Dedifferentiated amniotic fluid mesenchymal stem cell (primary cell): ENCODE results near the gene DAB2IP.

Source experiments
- DNase-seq: peaks from one replicate; pipeline ENCODE4 v3.0.0-alpha.2; 2016; ENCODE audit errors: extremely low spot score

DAB2IP gene

DNA sequence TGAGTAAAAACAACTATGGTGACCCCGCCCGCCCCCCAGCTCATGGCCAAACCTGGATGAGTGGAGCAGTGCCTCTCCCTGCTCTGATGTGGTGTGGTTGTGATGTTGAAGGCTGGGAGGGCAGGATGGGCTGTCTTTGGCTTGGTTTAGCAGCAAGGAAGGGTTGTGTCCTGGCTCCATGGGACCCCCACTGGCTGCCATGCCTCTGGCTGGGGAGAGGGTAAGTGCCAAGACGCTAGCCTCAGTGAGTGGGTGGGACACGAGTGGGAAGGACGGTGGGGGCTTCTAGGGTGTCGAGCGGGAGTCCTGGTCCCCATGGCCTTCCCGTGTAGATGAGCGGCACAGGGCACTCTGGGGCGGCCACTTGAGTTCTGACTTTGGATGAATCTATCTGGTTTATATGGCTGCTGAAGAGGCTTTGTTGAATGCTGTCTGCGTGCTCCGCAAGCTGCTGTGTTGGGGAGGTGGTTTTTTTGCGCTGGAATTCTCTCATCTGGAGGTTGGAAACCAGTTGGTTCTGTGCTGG is 50.4 kb downstream of the DAB2IP start:
- no peak for DNase-seq

DNA sequence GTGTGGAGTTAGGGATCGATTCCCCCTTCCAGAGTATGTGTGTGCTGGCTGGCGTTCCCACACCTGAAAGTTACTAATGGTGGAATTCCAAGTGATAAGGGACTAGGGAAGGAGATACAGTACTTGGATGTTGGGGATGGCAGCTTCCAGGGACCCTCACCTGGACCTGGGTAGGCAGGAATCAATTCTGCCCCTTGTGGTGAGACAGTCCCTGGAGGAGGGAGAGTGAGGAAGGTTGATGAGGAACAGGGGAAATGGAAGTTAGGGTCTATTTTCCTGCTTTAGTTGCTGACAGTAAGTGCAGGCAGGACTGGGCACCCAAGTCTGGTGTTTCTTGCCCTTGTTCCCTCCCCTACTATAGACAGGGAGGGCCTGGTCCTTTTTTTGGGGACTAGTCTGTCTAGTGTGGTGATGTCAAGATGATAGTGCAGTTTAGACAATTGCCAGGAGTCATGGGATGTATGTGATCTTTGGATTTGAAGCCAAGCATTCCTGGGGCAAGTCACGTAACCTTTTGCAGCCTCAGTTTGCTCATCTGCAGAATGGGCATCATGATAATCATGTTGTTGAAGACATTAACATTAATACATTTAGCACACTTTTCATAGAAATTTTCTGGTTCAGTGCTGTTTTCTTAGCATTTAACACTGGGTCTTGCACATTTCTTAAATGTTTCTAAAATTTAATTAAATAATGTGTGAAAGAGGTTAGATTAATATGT is 51.7 kb downstream of the DAB2IP start:
- no peak for DNase-seq

DNA sequence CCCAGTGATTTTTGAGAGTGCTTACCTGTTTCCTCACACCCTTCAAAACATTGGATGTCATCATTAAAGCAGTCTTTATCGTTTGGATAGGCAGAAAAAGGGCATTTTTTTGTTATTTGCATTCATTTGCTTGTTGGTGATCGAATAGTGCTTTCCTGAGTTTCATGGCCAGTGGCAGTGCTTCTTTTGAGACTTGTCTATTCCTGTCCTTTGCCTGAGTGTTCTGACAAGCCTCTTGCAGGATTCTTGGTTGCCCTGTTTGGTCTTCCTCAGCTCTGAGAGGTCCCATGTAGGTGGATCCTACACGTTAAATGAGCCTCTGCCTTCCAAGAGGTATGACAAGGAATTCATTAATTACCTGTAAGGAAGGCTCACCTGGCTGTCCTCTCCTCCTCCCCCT is 52.8 kb downstream of the DAB2IP start:
- no peak for DNase-seq

DNA sequence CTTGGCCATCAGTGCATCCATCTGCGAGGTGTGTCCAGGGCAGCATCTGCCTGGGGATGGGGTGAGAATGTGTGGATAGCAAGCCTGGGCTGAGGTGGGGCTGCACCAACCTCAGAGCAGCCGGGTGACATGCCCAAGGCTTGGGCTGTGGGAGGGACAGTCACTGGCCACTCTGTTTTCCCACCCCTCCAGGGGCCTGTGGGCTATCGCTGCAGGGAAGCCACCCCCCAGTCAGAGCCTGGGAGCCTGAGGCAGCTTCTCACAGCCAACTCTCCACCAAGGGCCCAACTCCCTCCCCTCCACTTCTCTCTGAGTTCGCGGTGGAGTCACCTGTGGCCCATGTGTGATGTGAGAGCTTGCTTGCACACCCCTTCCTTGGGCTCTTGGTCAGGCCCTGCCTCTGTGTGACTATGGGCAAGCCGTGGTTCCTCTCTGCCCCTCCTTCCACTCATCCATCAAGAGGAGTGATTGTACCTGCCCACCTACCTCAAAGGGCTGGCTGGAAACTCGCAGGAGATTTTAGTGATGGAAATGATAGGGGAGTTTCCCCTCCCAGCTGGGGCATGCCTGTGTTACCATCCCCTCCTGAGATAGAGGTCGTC is 54.8 kb downstream of the DAB2IP start:
- DNase-seq = no peak

DNA sequence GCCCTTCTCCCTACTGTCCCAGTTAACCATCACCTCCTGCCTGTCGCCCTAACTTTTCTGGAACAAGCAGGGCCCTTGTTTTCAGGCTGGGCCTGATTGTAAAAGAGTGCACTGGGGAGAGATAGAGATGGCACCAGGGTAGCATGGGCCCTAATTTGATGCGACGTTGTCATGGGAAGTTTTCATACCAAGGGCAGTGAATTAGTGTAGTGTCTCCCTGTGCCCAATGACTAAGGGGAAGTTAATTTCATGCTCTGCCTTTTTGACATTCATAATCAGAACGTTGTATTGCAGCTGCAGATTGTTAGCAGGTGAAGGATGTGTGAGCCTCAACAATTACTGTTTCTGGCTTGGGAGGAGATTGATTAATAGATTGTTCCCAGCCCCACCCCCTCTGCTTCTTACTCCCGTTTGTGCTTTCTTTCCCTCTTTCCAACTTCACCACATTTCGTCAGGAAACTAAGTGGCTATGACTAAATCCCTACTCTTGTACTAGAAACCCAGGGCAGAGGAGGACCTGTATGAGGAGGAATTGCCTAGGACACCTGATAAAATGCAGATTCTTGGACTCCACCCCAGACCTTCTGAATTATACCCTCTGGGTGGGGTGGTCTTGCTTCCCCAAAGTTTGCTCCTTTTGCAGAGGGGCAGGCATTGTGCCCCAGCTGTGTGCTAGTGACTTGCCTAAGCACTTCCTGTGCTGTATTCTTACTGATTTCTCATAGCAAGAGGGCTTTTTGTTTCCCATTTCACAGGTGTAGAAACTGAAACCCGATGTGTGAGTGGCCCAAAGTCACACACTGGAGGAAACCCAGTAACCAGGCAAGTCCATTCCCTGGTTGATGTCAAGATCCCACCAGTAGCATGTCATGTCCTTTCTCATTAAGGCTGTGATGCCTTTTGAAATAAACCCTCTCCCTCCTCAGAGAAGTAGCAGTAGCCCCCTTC is 56.3 kb downstream of the DAB2IP start:
- DNase-seq = no peak

DNA sequence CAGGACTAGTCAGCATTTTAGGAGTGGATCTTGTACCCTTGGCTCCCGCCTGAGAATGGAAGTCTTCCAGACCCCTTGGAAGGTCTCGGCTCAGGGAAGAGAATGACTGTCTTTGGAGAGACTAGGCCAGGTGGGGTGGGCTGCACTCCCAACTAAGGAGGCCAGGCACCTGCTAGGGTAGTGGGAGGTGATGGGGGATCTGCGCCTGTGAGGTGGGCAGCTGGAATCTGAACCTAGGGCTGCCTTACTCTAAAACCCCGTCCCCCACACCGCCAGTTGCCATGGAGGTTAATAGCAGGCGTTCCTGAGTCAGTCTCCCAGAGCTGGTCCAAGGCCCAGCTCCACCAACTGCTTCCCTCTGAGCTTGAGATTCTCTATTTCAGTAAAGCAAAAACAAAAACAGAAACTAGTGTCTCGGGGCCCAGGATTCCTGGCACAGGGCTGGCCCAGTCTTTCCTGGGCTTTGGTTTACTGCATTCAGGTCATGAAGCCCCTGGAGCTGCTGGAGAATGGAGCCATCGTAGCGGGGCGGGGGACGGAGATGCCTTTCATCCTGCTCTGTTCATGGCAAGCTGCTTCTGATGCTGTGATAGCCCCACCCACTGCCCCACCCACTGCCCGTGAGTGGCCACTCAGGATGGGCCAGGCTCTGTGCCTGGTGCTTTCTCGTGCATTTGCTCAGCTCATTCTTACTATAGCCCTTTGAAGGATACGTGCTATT is 57.5 kb downstream of the DAB2IP start:
- no peak for DNase-seq

DNA sequence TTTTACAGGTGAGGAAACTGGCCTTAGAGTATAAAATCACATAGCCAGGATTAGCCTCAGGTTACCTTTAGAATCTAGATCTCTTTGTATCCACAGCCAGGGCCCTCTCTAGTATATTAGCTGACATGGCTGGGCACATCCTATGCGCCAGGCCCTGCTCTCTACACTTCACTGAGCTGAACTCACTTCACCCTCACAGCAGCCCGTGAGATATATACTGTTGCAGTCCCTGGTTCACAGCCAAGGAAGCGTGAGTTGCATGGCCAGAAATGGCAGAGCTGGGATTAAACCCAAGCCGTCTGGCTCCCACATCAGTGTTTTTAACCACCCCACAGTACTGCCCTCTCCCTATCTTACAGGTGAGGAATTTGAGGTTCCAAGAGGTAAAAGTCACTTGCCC is 58.4 kb downstream of the DAB2IP start:
- DNase-seq = no peak

DNA sequence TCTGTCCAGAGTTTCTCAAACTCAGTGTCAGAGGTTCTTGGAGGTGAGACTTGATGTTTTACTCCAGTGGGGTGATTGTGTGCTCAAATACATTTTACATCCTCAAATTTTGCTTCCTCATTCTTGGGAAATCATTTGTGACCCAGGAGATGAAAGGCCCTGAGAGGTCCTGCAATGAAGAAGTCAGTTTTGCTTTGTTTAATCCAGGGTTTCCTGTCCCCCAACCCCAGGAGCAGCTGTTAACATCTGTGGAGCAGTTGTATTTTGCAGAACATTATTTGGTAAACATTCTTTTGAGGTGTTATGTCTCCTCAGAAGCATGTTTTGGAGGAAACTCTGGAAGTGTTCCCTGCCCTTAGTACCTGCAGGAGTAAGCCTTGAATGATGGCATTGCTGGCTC is 59.8 kb downstream of the DAB2IP start:
- DNase-seq = no peak

DNA sequence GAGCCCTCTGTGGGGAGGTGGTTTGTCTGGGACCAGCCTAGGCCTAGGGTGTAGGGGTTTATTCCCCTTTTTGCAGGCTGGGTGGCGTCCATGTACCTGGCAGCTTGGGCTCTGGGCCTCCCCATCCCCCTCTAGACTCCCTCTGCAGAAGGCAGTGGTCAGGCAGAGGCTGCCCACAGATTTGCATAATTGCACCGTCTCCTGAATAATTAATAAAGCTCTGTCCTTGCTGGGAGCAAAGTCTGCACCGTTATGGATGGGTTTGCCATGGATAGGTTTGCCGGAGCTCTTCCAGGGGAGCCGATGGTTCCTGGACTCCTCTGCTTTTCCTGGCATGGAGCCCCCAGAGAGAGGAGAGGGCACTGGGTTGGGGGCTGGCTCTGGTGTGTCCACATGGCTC is 60.4 kb downstream of the DAB2IP start:
- DNase-seq = no peak

DNA sequence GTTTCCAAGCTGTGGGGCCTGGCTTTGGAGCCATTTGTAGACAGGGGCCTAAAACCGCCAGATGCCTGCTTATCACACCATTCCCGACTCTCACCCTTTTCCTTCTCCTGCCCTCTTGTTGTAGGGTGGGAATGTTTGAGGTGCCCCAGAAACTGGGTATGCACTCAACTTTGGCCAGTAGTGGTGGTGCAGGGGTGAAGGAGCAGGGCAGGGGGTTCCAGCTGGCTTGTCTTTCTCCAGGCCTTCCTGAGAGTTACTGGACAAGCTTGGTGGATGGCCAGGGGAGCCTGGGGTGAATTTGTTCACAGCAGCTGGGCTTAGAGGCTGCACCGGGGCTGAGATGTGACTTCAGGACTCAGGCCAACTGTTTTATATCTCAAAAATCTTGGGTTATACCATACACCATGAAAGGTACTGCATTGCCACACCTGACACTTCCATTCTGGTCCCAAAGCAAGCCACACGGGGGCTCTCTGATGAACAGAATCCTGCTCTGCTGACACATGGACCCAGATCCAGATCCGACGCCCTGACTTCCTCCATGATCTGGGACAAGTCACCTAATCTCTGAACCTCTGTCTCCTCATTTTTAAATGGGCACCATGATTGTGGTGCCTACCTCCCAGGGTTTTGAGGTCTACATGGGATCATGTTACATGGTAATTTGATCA is 62.1 kb downstream of the DAB2IP start:
- no peak for DNase-seq

DNA sequence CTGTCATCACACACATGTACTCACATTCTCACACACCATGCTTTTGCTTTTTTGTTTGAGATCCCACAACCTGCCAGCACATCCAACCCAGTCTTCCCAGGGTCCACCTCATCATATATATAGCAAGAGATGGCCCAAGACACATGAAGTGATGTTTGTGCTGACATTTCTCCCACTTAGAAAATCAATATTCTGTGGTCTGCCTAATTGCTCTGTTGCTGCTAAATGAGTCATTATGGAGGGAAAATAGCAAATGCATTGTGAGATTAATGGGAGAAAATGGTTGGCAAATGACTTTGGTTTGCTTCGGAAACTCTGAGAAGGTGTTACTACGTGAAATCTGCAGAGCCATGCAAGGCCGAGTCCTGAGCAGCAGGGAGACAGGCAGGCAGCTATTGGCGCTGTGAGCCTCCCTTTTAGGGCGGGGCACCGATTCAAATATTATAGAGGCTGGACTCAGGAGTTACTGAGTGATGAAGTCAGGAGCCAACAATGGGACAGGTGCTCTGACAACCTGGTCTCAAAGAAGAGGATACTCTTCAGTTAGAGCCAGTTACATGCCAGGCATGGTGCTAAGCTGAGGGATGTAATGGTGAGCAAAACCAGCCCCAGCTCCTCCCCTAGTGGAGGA is 62.8 kb downstream of the DAB2IP start:
- no peak for DNase-seq

DNA sequence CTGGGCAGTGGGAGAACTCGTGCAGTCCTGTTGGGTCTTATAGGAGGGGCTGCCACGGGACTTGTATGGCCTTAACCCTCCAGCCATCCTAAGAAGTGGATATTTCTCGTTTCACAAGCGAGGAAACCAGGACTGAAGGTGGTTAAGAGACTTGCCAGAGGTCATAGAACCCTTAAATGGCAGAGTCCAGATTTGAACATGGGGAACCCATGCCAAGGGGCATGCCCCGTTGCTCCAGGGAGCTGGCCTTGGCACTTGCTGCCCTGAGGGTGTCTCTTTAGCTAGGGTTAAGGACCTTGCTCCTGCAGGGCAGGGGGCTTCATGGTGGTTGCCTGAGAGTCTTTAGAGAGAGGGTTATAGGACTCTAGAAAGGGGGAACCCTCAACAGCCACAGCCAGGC is 63.4 kb downstream of the DAB2IP start:
- DNase-seq = no peak

DNA sequence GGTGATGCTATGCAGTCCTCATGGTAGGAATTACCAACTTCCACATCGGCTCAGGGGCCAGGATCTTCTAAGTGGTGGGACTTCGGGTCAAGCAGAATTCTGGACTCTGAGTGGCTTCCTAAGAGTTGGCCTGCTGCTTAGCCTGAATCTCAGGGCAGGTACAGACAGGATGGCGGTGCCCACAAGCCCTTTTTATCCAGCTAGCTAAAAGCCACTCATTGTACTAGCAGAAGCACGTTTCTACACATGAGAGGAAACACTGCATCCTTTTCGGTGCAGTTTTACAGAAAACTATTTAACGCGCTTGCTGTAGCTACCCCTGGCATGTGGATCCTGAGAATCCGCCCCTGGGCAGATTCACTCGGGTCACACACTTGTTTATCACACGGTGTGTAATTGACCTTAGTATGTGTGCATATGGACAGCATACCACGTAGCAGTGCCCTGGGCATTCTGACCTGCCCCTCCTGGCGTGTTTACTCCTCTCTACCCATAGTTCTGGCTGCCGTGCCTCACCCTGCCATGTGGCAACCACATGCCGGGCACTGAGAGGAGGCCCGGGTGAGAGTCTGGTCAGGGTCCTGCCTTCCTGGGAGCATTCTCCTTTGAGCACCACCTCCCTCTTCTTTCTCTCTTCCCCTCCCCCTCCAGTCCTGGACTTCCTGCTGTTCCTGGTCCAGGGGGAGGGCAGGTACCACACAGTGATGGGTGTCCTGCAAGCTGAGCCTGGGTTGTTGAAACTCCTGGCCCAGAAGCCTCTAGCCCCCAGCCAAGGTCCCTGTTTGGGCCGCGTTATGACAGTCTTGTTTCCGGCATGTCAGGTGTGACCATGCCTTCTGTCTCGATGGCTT is 65.9 kb downstream of the DAB2IP start:
- no peak for DNase-seq

DNA sequence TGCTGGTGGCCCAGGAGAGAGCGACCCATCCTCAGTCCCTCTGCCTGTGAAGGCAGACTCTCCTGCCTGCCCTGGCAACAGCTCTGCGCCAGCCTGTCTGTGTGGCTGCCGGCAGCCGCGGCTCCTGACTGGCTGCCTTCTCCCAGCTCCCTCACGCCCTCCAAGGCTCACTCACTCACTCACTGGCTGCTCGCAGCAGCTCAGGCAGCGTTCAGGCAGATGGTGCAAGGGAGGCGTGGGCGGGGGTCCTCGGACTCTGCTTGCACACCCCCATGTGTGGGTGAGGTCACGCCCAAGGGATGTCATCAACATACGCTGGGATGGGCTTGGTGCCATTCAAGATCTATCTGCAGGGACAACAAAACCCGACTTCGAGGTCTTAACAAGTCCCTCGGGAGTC is 66.7 kb downstream of the DAB2IP start:
- no peak for DNase-seq

DNA sequence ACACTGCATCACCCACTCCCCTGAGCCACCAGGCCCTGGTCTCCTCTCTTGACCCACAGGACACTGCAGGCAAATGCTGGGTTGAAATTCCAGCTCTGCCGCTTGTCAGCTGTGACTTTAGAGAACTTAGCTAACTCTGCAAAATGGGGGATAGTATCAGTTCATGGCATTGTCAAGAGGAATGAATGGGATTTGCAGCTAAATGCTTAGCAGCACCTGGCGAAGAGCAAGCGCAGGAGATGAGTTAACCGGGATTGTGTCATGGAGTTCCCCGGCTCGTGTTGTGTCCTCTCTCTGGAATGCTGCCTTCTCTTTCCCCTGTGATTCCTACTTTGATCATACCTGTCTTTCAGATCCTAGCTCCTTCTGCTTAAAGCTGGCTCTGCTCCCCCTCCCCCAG is 67.1 kb downstream of the DAB2IP start:
- DNase-seq = no peak

DNA sequence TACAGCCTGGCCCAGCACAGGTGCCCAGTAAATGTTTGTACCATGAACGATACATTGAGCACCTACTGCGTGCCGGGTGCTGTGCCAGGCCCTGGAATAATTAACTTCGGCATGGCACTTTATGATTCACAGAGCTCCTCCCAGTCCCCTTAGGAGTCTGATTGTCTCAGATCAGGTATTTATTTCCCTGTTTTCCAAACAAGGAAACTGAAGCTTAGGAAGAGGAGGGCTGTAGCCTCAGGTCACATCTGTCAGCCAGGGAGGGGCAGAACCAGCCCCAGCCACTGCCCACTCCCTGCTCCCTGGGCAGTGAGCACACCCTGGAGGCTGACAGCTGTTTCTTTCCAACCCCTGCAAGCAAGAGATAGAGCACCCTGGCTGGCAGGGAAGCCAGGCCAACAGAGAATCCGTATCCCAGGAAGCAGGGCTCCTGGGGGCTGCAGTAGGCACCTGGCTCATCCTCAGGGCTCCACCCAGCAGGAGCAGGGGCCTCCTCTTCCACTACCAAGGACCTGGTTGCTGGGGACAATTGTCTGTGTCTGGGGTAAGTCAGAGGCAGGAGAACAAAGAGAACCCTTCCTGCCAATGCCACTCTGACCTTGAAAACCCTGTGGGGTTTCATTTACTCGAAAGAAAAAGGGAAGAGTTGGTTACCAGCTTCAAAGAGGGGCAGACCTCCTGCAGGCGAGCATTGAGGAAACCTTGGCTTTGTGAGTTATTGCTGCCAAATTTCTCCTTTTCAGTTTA is 69.0 kb downstream of the DAB2IP start:
- DNase-seq = no peak

DNA sequence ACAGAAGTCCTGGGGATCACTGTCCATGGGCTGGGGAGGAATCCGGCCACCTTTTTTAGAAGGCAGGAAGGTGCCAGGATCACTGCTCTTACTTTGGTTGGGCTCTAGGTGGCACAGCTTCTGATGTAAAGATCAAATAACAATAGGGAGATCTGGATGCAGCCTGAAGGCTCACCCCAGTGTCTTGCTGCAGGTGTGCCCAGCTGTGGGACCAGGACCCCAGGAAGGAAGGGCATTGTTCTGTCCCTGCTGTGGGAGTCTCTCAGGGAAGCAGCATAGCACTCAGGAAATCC is 69.6 kb downstream of the DAB2IP start:
- DNase-seq = no peak

DNA sequence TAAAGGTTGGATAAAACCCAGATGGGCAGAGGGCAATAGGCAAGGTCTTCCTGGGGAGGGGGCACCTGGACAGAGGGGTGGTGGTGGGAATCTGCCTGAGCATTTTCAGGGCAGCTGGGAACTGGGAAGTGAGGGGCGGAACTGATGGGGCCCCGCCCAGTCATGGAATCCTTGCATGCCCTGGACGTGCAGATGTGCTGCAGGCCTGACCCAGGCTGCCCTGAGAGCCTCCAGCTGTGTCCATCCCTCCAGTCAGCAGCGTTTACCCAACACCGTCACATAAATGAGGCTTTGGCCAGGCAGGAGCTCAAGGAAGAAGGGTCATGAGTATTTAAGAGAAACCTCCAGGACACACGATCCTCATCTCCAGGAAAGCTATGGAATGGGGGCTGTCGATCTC is 70.3 kb downstream of the DAB2IP start:
- no peak for DNase-seq

DNA sequence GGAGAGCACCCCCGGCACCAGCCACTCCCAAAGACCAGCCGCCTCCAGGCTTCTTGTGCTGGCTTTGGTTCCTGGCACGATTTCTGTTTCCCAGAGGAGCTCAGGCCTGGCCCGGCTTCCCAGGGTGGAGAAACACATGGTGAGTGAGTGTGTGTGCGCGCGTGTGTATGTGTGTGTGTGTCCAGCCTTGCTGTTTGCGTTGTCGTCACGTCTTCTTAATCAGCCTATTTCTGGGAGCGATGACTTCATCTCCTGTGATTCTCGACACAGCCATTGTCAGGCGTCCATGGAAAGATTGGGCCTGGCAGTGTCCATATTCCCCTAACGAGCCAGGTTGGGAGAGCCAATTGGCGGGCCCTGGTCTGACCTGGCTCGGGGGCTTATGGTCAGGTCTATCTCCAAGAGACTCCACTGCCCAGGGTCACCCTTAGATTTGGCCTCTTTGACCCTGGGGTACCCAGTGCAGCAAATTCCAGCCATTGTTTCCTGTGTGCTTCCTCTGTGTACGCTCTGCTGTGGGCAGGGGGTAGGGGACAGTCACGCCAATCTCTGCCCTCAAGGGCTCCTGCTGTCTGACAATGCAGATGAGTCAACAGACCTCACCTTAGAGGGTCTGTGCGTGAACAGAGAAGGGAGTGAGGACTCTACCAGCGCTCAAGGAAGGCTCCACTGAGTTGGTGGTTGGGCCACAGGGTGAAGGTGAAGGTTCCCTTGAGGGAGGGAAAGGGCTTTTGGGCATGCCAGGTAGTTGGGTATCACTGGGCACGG is 73.8 kb downstream of the DAB2IP start:
- DNase-seq = peak; percentile 95
